ENCODE measurements around the gene EEFSEC. TPM values are rescaled to one million over a fixed set of nuclear protein-coding genes. Genes with fewer than 3 reads are reported as not detected.

EEFSEC gene
- total RNA-seq, 1 donor = 3.0 TPM

GRCh38 chr3:128175768-128176167, 22.5 kb downstream of the EEFSEC start:
- no peak for TF ChIP-seq CTCF (IDR thresholded peaks at IDR 0.05; ENCODE audit: insufficient read depth, low read depth, low read length)
- DNase-seq (ENCODE audit: low read depth) = no peak

DNA sequence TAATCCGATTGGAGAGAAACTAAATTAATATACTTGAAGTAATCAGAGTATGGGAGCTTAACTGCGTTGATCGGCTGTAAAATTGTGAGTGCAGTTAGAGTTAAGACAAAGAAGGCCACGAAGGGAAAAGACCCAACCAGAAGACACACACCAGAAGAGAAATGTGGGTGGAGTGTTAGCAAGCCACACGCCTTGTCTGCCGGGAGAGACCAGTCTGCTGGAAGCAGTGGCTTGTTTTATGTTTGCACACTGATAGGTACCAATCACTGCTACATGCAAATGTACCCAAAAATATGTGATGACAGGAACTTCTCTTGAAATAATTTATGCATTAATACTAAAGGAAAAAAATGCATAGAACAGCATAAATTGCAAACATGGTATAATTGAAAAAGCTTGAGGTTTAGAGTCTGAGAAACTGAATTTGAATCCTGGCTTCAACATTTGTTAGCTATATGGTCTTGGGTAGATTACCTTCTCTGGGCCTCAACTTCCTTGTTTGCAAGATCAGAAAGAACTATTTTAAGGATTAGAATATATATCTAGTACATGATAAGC, 23.1 kb downstream of the EEFSEC start:
- H3K4me3 ChIP-seq (ENCODE audit: low read depth, low read length) = no peak overlapping the region
- DNase-seq (ENCODE audit: low read depth) = no peak
- TF ChIP-seq CTCF (IDR thresholded peaks at IDR 0.05; ENCODE audit: insufficient read depth, low read depth, low read length) = no peak

More at GRCh38 chr3:128175768-128176167, 22.5 kb downstream of the EEFSEC start:
- H3K4me3 ChIP-seq (ENCODE audit: low read depth, low read length) = no peak overlapping the region

- peak overlapping the region; percentile 37 for H3K4me3 ChIP-seq (ENCODE audit: low read depth, low read length)
- no peak for TF ChIP-seq CTCF (IDR thresholded peaks at IDR 0.05; ENCODE audit: insufficient read depth, low read depth, low read length)
- DNase-seq (ENCODE audit: low read depth) = no peak
Observed at GRCh38 chr3:128177865-128178264, 24.6 kb downstream of the EEFSEC start.

DNA sequence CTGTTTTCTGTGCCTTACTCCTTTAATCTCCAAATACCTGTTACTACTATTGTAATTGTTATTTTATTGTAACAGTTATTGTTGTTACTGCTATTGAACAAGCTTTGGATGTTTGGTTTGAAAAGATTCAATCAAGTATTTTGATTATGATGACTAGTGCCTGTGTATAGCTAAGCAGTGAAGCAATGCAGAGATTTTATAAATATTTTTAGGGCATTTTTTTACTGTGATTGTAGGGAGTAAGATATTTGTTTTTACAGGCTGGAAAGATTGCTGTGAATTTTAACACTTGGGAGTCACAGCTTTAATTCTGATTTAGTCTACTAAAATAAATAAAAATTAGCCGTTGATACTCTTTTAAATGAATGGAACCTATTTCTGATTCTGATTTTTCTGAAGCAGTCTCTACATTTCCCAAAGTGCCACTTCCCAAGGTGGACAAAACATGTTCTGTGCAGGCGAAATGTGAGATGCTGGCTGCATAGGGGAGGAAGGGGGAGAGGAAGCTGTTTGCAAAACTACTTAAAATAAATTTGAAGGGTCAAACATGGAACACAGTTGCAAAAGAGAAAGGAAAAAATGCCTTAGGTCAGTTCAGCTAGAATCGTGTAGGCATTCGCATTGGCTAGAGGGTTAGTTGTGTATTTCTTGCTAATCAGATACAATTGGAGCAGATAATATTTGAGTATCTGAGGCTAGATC, 25.7 kb downstream of the EEFSEC start:
- DNase-seq (ENCODE audit: low read depth) = peak; percentile 66
- H3K4me3 ChIP-seq (ENCODE audit: low read depth, low read length) = peak overlapping the region; percentile 40
- TF ChIP-seq CTCF (IDR thresholded peaks at IDR 0.05; ENCODE audit: insufficient read depth, low read depth, low read length) = no peak

- no peak for TF ChIP-seq CTCF (IDR thresholded peaks at IDR 0.05; ENCODE audit: insufficient read depth, low read depth, low read length)
- DNase-seq (ENCODE audit: low read depth) = no peak
- peak overlapping the region; percentile 40 for H3K4me3 ChIP-seq (ENCODE audit: low read depth, low read length)
Observed at GRCh38 chr3:128179484-128179819, 26.2 kb downstream of the EEFSEC start.

- no peak overlapping the region for H3K4me3 ChIP-seq (ENCODE audit: low read depth, low read length)
- no peak for TF ChIP-seq CTCF (IDR thresholded peaks at IDR 0.05; ENCODE audit: insufficient read depth, low read depth, low read length)
- DNase-seq (ENCODE audit: low read depth) = no peak
Observed at GRCh38 chr3:128180436-128180835, 27.2 kb downstream of the EEFSEC start.

- no peak overlapping the region for H3K4me3 ChIP-seq (ENCODE audit: low read depth, low read length)
- no peak for TF ChIP-seq CTCF (IDR thresholded peaks at IDR 0.05; ENCODE audit: insufficient read depth, low read depth, low read length)
- no peak for DNase-seq (ENCODE audit: low read depth)
Observed at GRCh38 chr3:128180913-128181312, 27.6 kb downstream of the EEFSEC start.

Data from fibroblast of villous mesenchyme (primary cell).